HepG2 (cell line): ENCODE measurements around the gene VCP. TPM values are rescaled to one million over a fixed set of nuclear protein-coding genes. Genes with fewer than 3 reads are reported as not detected.
A peak's percentile ranks its signal among the peaks of the same experiment; 100 is the strongest.

Experiments used
- ATAC-seq: fragments of 200-7000 bp; cut with Tn5 transposase; 3 replicates; pipeline ENCODE4 v1.9.1; 2020; ENCODE audit warnings: mild to moderate bottlenecking, moderate library complexity
- BruUV-seq: library from RNA; stranded (reverse); fragments of 400-500 nt; replicated peaks from 2 replicates; lab custom pipeline; 2021; lab: Mats Ljungman, UMichigan
- CTCF ChIA-PET: fragments of 300-600 bp; formaldehyde crosslinking; extraction: SDS; loops from one replicate; lab custom pipeline; 2021; ENCODE audit warnings: low total read pairs, inconsistent platforms, low intra/inter-chr PET ratio; lab: Yijun Ruan, JAX
- POLR2A ChIA-PET: fragments of 350-600 bp; sonication (Branson Sonifier 250); formaldehyde crosslinking; loops from one replicate; lab custom pipeline; 2020; ENCODE audit warnings: antibody characterized with exemption, inconsistent platforms; lab: Yijun Ruan, JAX
- DNase-seq: peaks from one replicate; pipeline ENCODE4 v3.0.0-alpha.2; 2015; ENCODE audit warnings: low spot score
- FAIRE-seq: peaks from 3 replicates; lab custom pipeline; 2011; peaks lifted over from hg19 to GRCh38; lab: Jason Lieb, UNC
- H2AFZ ChIP-seq: one replicate; pipeline ENCODE4 v1.6.1; 2011; ENCODE audit warnings: low read length, inconsistent platforms
- H3K27ac ChIP-seq: fragments of 300-600 bp; 3 replicates; pipeline ENCODE4 v1.8.0; 2011; ENCODE audit warnings: mixed run types, mild to moderate bottlenecking, mixed read lengths, low read length, inconsistent platforms; ENCODE audit not compliant: insufficient read depth; ENCODE audit errors: extremely low read length
- H3K27me3 ChIP-seq, 2 experiments: fragments of 200-600 bp in 1 of 2; 2 replicates in 1 of 2; 3 replicates in 1 of 2; pipeline versions ENCODE4 v1.6.0 to v1.8.0; 2011; ENCODE audit warnings: low read length in 2 of 2, mild to moderate bottlenecking in 2 of 2, moderate library complexity in 2 of 2, inconsistent platforms in 1 of 2; ENCODE audit not compliant: insufficient read depth in 2 of 2, control insufficient read depth in 1 of 2
- H3K36me3 ChIP-seq, 2 experiments: fragments of 200-600 bp in 1 of 2; replicated peaks in 1 of 2; 2 replicates in 1 of 2; 3 replicates in 1 of 2; pipeline versions ENCODE4 v1.5.1 to v1.8.0; 2011; ENCODE audit warnings: low read length in 2 of 2, inconsistent platforms in 1 of 2; ENCODE audit not compliant: insufficient read depth in 2 of 2, control insufficient read depth in 1 of 2
- H3K4me1 ChIP-seq: 2 replicates; pipeline ENCODE4 v1.5.1; 2012; ENCODE audit warnings: low read length, inconsistent platforms; ENCODE audit not compliant: insufficient read depth
- H3K4me2 ChIP-seq: 2 replicates; pipeline ENCODE4 v1.6.0; 2011; ENCODE audit warnings: low read depth, low read length, inconsistent platforms
- H3K4me3 ChIP-seq, 3 experiments: fragments of 200-600 bp in 1 of 3; sonication (generic), shearing (Covaris generic) in 1 of 3; replicated peaks in 1 of 3; 2 replicates each; pipeline ENCODE4 v1.5.1; 2011 to 2016; ENCODE audit warnings: low read length in 3 of 3, inconsistent platforms in 2 of 3, low read depth in 2 of 3, mild to moderate bottlenecking in 2 of 3, control low read depth in 1 of 3, mixed read lengths in 1 of 3; ENCODE audit not compliant: insufficient read depth in 1 of 3
- H3K79me2 ChIP-seq: one replicate; pipeline ENCODE4 v1.6.1; 2011; ENCODE audit warnings: low read length, inconsistent platforms; ENCODE audit not compliant: insufficient read depth
- H3K9ac ChIP-seq: 2 replicates; pipeline ENCODE4 v1.6.0; 2011; ENCODE audit warnings: mild to moderate bottlenecking, low read depth, low read length, inconsistent platforms; ENCODE audit not compliant: insufficient read depth
- H3K9me3 ChIP-seq: 2 replicates; pipeline ENCODE4 v1.5.1; 2012; ENCODE audit warnings: mild to moderate bottlenecking, low read length
- H4K20me1 ChIP-seq: 2 replicates; pipeline ENCODE4 v1.6.0; 2011; ENCODE audit warnings: inconsistent platforms, mild to moderate bottlenecking, low read length, moderate library complexity; ENCODE audit not compliant: insufficient read depth
- HDAC2 ChIP-seq: sonication (generic); formaldehyde crosslinking; IDR thresholded peaks from 2 replicates; pipeline ENCODE4 v1.4.0; 2020; ENCODE audit warnings: missing genetic modification reagents
- KMT2A ChIP-seq: sonication (generic); formaldehyde crosslinking; IDR thresholded peaks from 2 replicates; pipeline ENCODE4 v1.4.0; 2020; ENCODE audit warnings: missing genetic modification reagents
- MEIS1 ChIP-seq: sonication (generic); formaldehyde crosslinking; IDR thresholded peaks from 2 replicates; pipeline ENCODE4 v1.9.0; 2021; ENCODE audit warnings: mild to moderate bottlenecking, missing genetic modification reagents, moderate library complexity, borderline replicate concordance
- MEIS2 ChIP-seq: sonication (generic); formaldehyde crosslinking; IDR thresholded peaks from 2 replicates; pipeline ENCODE4 v1.9.0; 2021; ENCODE audit warnings: mild to moderate bottlenecking, missing genetic modification reagents
- MTA1 ChIP-seq: sonication (generic); formaldehyde crosslinking; IDR thresholded peaks from 2 replicates; pipeline ENCODE4 v1.4.0; 2020; ENCODE audit warnings: missing genetic modification reagents, mild to moderate bottlenecking, borderline replicate concordance
- NR1H2 ChIP-seq: sonication (generic); formaldehyde crosslinking; IDR thresholded peaks from 2 replicates; pipeline ENCODE4 v1.8.1; 2022; ENCODE audit warnings: low read depth, missing genetic modification reagents, borderline replicate concordance
- POLR2AphosphoS2 ChIP-seq: IDR thresholded peaks from 2 replicates; pipeline ENCODE4 v1.6.1; 2011; ENCODE audit warnings: low read depth, low read length, improper control_type of control experiment
- RBM22 ChIP-seq: fragments of 200-400 bp; formaldehyde crosslinking; optimal IDR thresholded peaks from 2 replicates; pipeline ENCODE3; 2017; ENCODE audit warnings: mild to moderate bottlenecking, low read length, moderate library complexity
- TEAD3 ChIP-seq: optimal IDR thresholded peaks from 2 replicates; pipeline ENCODE3; 2016; ENCODE audit warnings: borderline replicate concordance
- ZC3H13 ChIP-seq: sonication (generic); formaldehyde crosslinking; IDR thresholded peaks from 2 replicates; pipeline ENCODE4 v1.8.1; 2023; ENCODE audit warnings: mild to moderate bottlenecking, missing genetic modification reagents, moderate library complexity
- ZNF280D ChIP-seq: sonication (generic); formaldehyde crosslinking; IDR thresholded peaks from 2 replicates; pipeline ENCODE4 v1.5.1; 2020; ENCODE audit warnings: mild to moderate bottlenecking, missing genetic modification reagents
- ZNF674 ChIP-seq: sonication (generic); formaldehyde crosslinking; IDR thresholded peaks from 2 replicates; pipeline ENCODE4 v1.5.0; 2020; ENCODE audit warnings: low read depth, mild to moderate bottlenecking, missing genetic modification reagents
- WGBS: methylation state at CpG from one replicate; pipeline ENCODE4 v1.1.6; 2017; ENCODE audit warnings: low lambda C conversion rate; 5-methylcytosine and 5-hydroxymethylcytosine counted together
- in situ Hi-C: cut with HindIII; loops from 2 replicates; pipeline ENCODE4 v1.10.0; 2017; ENCODE audit warnings: low pct_unique_long_range_greater_than_20kb; ENCODE audit not compliant: extremely low pct_ligation_motif_present
- intact Hi-C: fragments of 100-400 bp; cut with micrococcal nuclease; formaldehyde crosslinking; loops from one replicate; pipeline ENCODE4 v1.10.0; 2022; ENCODE audit not compliant: unreplicated experiment
- polyA plus RNA-seq, 8 experiments: library from polyadenylated mRNA; depleted of rRNA in 3 of 8; stranded (reverse) in 7 of 8; unstranded in 1 of 8; fragments of >200 nt; fragmentation: Illumina TruSeq in 4 of 8; extraction: Trizol in 4 of 8; gene quantifications; 2 replicates each; pipeline versions ENCODE4 v1.2.1 to v1.2.3, GENCODE V29; 2011 to 2016; ENCODE audit warnings: low read depth in 4 of 8, missing spikeins in 1 of 8, mixed read lengths in 1 of 8; ENCODE audit not compliant: insufficient read depth in 1 of 8
- total RNA-seq, 5 experiments: library from RNA; depleted of rRNA; stranded (reverse); fragments of >200 nt; fragmentation: Illumina TruSeq; extraction: Trizol; gene quantifications; 2 replicates each; pipeline ENCODE4 v1.2.3, GENCODE V29; 2016; ENCODE audit warnings: low read depth in 1 of 5
- TF ChIP-seq, protein P1 (sequence below): sonication (generic); formaldehyde crosslinking; IDR thresholded peaks from 2 replicates; pipeline ENCODE4 v1.4.0; 2020; ENCODE audit warnings: mild to moderate bottlenecking, missing genetic modification reagents, borderline replicate concordance
- TF ChIP-seq, protein P2 (sequence below): fragments of 450-650 bp; IDR thresholded peaks from 2 replicates; pipeline ENCODE4 v1.6.1; 2016
- TF ChIP-seq, protein P3 (sequence below): IDR thresholded peaks from 2 replicates; pipeline ENCODE4 v1.6.1; 2016; ENCODE audit warnings: control low read depth

Gene VCP
- total and polyA plus RNA-seq, 2 of the 13 experiments (the other 11 are each of a cell fraction or from before 2014, with no cell fraction given) = 143 to 391 TPM

DNA sequence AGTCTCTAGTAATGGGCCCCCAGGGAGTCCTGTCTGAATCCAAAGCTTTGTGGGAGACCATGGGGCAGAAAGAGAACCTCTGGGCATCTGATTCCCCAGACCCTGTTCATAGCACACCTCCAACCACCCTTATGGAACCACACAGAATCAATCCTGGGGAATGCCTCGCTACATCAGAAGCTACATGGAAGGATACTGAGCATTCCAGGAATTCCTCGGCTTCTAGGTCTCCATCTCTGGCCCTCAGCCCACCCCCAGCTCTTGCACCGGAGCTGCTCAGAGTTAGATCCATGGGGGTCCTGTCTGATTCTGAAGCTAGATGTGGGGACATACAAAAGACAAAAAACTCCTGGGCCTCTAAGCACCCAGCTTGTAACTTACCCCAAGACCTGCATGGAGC is 28.4 kb downstream of the VCP start:
- Histone ChIP-seq H3K36me3 (no peaks in the 10 kb centered on the region), H3K9ac (no peak overlapping the region), H3K4me1 (peaks cover 15% of the 10 kb centered on the region), H3K4me2 (no peak overlapping the region), H3K9me3 (no peaks in the 10 kb centered on the region), H3K27ac (no peak overlapping the region), H3K4me3 (no peak overlapping the region), H3K79me2 (no peaks in the 10 kb centered on the region), H2AFZ (no peak overlapping the region), H4K20me1 (no peaks in the 10 kb centered on the region), H3K27me3 (no peaks in the 10 kb centered on the region)
- in situ Hi-C loops (loop anchor here (5.0 kb wide), 1 partner anchor 142 kb away; no protein-coding TSS in a partner anchor), intact Hi-C loops (no loop called here)
- FAIRE-seq (no peak), DNase-seq (no peak), ATAC-seq (peak; percentile 7; the same call in 2 of the 3 replicates)
- no TSS peak for BruUV-seq
- CTCF ChIA-PET = no interaction called here
- 94% methylated on average over 3 of the region's 3 CpGs for WGBS
- POLR2A ChIA-PET = no interaction called here
- TF ChIP-seq MTA1 (no peak), TEAD3 (CRISPR knock-in tag) (peak; percentile 12), MEIS1 (CRISPR knock-in tag) (no peak), NR1H2 (no peak), RBM22 (no peak), ZC3H13 (CRISPR knock-in tag) (no peak), HDAC2 (no peak), KMT2A (CRISPR knock-in tag) (no peak), POLR2AphosphoS2 (0 out of 2 replicates have a peak, but pooled peaks have one; percentile 2), ZNF280D (no peak), ZNF674 (CRISPR knock-in tag) (no peak), MEIS2 (no peak)
- TF ChIP-seq, protein P1, sequence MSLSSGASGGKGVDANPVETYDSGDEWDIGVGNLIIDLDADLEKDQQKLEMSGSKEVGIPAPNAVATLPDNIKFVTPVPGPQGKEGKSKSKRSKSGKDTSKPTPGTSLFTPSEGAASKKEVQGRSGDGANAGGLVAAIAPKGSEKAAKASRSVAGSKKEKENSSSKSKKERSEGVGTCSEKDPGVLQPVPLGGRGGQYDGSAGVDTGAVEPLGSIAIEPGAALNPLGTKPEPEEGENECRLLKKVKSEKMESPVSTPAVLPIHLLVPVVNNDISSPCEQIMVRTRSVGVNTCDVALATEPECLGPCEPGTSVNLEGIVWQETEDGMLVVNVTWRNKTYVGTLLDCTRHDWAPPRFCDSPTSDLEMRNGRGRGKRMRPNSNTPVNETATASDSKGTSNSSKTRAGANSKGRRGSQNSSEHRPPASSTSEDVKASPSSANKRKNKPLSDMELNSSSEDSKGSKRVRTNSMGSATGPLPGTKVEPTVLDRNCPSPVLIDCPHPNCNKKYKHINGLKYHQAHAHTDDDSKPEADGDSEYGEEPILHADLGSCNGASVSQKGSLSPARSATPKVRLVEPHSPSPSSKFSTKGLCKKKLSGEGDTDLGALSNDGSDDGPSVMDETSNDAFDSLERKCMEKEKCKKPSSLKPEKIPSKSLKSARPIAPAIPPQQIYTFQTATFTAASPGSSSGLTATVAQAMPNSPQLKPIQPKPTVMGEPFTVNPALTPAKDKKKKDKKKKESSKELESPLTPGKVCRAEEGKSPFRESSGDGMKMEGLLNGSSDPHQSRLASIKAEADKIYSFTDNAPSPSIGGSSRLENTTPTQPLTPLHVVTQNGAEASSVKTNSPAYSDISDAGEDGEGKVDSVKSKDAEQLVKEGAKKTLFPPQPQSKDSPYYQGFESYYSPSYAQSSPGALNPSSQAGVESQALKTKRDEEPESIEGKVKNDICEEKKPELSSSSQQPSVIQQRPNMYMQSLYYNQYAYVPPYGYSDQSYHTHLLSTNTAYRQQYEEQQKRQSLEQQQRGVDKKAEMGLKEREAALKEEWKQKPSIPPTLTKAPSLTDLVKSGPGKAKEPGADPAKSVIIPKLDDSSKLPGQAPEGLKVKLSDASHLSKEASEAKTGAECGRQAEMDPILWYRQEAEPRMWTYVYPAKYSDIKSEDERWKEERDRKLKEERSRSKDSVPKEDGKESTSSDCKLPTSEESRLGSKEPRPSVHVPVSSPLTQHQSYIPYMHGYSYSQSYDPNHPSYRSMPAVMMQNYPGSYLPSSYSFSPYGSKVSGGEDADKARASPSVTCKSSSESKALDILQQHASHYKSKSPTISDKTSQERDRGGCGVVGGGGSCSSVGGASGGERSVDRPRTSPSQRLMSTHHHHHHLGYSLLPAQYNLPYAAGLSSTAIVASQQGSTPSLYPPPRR (CRISPR knock-in tag) = no peak
- TF ChIP-seq, protein P2, sequence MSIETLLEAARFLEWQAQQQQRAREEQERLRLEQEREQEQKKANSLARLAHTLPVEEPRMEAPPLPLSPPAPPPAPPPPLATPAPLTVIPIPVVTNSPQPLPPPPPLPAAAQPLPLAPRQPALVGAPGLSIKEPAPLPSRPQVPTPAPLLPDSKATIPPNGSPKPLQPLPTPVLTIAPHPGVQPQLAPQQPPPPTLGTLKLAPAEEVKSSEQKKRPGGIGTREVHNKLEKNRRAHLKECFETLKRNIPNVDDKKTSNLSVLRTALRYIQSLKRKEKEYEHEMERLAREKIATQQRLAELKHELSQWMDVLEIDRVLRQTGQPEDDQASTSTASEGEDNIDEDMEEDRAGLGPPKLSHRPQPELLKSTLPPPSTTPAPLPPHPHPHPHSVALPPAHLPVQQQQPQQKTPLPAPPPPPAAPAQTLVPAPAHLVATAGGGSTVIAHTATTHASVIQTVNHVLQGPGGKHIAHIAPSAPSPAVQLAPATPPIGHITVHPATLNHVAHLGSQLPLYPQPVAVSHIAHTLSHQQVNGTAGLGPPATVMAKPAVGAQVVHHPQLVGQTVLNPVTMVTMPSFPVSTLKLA = no peak
- TF ChIP-seq, protein P3, sequence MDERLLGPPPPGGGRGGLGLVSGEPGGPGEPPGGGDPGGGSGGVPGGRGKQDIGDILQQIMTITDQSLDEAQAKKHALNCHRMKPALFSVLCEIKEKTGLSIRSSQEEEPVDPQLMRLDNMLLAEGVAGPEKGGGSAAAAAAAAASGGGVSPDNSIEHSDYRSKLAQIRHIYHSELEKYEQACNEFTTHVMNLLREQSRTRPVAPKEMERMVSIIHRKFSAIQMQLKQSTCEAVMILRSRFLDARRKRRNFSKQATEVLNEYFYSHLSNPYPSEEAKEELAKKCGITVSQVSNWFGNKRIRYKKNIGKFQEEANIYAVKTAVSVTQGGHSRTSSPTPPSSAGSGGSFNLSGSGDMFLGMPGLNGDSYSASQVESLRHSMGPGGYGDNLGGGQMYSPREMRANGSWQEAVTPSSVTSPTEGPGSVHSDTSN (CRISPR knock-in tag) = no peak
